ENCODE data around the gene RGS3.

RGS3 gene

DNA sequence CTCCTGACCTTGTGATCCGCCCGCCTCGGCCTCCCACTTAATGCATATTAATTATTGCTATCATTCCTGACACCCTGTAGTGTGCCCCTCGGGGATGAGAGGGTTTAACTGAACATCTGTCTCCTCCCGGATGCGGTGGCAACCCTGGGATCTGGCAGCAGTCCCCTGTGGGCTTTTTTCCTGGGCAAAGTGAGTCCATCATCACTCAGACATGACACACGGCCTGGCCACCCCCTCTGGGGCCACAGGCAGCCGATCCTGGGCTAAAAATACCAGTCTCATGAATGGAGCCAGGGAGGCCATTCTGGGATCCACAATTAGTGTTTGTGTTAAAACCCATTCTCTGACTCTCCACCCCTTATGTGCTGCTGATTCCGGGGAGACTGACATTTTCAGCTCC is 161.2 kb downstream of the RGS3 start:
- no peak for ATAC-seq
- TF ChIP-seq TCF4 (CRISPR knock-in tag; IDR thresholded peaks at IDR 0.05; ENCODE audit: borderline replicate concordance), result no peak
- TF ChIP-seq, protein P1, sequence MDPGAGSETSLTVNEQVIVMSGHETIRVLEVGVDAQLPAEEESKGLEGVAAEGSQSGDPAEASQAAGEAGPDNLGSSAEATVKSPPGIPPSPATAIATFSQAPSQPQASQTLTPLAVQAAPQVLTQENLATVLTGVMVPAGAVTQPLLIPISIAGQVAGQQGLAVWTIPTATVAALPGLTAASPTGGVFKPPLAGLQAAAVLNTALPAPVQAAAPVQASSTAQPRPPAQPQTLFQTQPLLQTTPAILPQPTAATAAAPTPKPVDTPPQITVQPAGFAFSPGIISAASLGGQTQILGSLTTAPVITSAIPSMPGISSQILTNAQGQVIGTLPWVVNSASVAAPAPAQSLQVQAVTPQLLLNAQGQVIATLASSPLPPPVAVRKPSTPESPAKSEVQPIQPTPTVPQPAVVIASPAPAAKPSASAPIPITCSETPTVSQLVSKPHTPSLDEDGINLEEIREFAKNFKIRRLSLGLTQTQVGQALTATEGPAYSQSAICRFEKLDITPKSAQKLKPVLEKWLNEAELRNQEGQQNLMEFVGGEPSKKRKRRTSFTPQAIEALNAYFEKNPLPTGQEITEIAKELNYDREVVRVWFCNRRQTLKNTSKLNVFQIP (CRISPR knock-in tag; IDR thresholded peaks at IDR 0.05; ENCODE audit: borderline replicate concordance, low read depth), result no peak
- no peak for TF ChIP-seq BACH2 (CRISPR knock-in tag; IDR thresholded peaks at IDR 0.05; ENCODE audit: borderline replicate concordance)
- TF ChIP-seq, protein P2, sequence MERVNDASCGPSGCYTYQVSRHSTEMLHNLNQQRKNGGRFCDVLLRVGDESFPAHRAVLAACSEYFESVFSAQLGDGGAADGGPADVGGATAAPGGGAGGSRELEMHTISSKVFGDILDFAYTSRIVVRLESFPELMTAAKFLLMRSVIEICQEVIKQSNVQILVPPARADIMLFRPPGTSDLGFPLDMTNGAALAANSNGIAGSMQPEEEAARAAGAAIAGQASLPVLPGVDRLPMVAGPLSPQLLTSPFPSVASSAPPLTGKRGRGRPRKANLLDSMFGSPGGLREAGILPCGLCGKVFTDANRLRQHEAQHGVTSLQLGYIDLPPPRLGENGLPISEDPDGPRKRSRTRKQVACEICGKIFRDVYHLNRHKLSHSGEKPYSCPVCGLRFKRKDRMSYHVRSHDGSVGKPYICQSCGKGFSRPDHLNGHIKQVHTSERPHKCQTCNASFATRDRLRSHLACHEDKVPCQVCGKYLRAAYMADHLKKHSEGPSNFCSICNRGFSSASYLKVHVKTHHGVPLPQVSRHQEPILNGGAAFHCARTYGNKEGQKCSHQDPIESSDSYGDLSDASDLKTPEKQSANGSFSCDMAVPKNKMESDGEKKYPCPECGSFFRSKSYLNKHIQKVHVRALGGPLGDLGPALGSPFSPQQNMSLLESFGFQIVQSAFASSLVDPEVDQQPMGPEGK (CRISPR knock-in tag; IDR thresholded peaks at IDR 0.05; ENCODE audit: borderline replicate concordance), result no peak
- no peak for TF ChIP-seq RARB (CRISPR knock-in tag; IDR thresholded peaks at IDR 0.05)
- TF ChIP-seq ZNF565 (CRISPR knock-in tag; conservative IDR thresholded peaks at IDR 0.05; ENCODE audit: low read depth), result no peak
- TF ChIP-seq, protein P3, sequence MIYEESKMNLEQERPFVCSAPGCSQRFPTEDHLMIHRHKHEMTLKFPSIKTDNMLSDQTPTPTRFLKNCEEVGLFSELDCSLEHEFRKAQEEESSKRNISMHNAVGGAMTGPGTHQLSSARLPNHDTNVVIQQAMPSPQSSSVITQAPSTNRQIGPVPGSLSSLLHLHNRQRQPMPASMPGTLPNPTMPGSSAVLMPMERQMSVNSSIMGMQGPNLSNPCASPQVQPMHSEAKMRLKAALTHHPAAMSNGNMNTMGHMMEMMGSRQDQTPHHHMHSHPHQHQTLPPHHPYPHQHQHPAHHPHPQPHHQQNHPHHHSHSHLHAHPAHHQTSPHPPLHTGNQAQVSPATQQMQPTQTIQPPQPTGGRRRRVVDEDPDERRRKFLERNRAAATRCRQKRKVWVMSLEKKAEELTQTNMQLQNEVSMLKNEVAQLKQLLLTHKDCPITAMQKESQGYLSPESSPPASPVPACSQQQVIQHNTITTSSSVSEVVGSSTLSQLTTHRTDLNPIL (CRISPR knock-in tag; IDR thresholded peaks at IDR 0.05; ENCODE audit: low read depth), result no peak
- no peak for TF ChIP-seq ESRRG (CRISPR knock-in tag; IDR thresholded peaks at IDR 0.05)
- TF ChIP-seq, protein P4, sequence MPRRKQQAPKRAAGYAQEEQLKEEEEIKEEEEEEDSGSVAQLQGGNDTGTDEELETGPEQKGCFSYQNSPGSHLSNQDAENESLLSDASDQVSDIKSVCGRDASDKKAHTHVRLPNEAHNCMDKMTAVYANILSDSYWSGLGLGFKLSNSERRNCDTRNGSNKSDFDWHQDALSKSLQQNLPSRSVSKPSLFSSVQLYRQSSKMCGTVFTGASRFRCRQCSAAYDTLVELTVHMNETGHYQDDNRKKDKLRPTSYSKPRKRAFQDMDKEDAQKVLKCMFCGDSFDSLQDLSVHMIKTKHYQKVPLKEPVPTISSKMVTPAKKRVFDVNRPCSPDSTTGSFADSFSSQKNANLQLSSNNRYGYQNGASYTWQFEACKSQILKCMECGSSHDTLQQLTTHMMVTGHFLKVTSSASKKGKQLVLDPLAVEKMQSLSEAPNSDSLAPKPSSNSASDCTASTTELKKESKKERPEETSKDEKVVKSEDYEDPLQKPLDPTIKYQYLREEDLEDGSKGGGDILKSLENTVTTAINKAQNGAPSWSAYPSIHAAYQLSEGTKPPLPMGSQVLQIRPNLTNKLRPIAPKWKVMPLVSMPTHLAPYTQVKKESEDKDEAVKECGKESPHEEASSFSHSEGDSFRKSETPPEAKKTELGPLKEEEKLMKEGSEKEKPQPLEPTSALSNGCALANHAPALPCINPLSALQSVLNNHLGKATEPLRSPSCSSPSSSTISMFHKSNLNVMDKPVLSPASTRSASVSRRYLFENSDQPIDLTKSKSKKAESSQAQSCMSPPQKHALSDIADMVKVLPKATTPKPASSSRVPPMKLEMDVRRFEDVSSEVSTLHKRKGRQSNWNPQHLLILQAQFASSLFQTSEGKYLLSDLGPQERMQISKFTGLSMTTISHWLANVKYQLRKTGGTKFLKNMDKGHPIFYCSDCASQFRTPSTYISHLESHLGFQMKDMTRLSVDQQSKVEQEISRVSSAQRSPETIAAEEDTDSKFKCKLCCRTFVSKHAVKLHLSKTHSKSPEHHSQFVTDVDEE (CRISPR knock-in tag; IDR thresholded peaks at IDR 0.05), result no peak
- no peak for TF ChIP-seq TOX (CRISPR knock-in tag; IDR thresholded peaks at IDR 0.05; ENCODE audit: borderline replicate concordance)
- TF ChIP-seq SNAI2 (CRISPR knock-in tag; IDR thresholded peaks at IDR 0.05), result no peak
- TF ChIP-seq OSR1 (CRISPR knock-in tag; IDR thresholded peaks at IDR 0.05), result no peak
- no peak for TF ChIP-seq CSDC2 (CRISPR knock-in tag; IDR thresholded peaks at IDR 0.05)

DNA sequence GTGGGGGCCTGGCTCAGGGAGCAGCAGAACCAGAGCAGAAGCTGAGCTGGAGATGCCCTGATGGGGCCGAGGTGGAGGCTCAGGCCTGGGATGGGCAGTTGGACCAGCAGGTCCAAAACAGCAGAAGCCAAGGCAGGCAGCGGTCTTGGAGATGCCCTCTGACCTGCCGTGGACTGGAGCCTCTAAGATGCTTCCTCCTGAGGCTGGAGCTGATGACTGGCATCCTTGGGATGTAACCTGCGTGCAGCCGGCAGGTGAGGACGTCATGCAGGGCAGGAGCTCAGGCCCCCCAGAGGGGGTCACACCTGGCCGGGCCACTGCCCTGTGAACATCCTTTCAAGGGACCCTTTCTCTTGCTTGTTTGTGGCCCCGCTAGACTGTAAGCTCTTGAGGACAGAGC is 162.0 kb downstream of the RGS3 start:
- TF ChIP-seq CSDC2 (CRISPR knock-in tag; IDR thresholded peaks at IDR 0.05), result no peak
- TF ChIP-seq, protein P3 (CRISPR knock-in tag; IDR thresholded peaks at IDR 0.05; ENCODE audit: low read depth), result no peak
- no peak for TF ChIP-seq RARB (CRISPR knock-in tag; IDR thresholded peaks at IDR 0.05)
- no peak for TF ChIP-seq OSR1 (CRISPR knock-in tag; IDR thresholded peaks at IDR 0.05)
- ATAC-seq, result no peak

DNA sequence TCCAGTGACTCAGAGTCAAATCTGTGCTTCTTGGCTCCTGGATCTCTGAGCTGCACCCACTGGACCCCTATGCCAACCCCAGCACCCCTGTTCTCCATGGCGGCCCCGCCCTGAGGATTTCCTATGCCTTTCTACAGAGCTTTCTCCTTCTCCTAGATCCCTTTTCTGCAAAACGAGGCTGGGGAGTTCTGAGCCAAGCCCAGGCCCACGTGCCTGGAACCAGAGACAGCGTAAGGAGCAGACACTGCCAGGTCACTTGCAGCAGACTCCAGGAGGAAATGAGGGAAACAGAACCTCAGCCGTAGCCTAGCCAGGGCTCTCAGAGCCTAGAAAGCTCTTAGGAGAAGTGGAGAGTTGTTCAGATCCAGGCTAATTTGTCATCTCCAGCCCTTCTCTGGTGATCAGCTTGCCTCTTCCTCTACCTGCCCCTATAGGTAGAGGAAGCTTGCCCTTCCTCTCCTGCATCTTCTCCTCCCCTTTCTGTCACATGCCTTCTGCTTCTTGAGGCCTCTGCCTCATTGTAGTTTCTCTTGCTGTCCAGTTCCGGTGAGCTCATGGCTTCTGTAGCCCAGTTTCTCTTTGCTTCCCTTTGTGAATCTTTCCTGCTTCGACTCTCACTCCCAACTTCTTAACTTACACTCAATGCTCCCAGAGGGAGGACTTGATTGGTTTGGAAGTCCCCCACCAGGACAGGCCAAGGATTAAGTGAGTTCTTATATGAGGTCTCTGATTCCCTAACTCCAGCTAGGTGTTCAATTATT is 163.4 kb downstream of the RGS3 start:
- TF ChIP-seq ZNF565 (CRISPR knock-in tag; conservative IDR thresholded peaks at IDR 0.05; ENCODE audit: low read depth) (no peak), RARB (CRISPR knock-in tag; IDR thresholded peaks at IDR 0.05) (no peak), ZNF70 (CRISPR knock-in tag; IDR thresholded peaks at IDR 0.05) (no peak), TCF4 (CRISPR knock-in tag; IDR thresholded peaks at IDR 0.05; ENCODE audit: borderline replicate concordance) (no peak), ARNTL (CRISPR knock-in tag; IDR thresholded peaks at IDR 0.05; ENCODE audit: borderline replicate concordance, low read depth) (no peak), ZFP30 (CRISPR knock-in tag; IDR thresholded peaks at IDR 0.05) (no peak), ISL1 (CRISPR knock-in tag; IDR thresholded peaks at IDR 0.05) (no peak), ZFP3 (CRISPR knock-in tag; IDR thresholded peaks at IDR 0.05) (no peak), OSR1 (CRISPR knock-in tag; IDR thresholded peaks at IDR 0.05) (no peak), TOX (CRISPR knock-in tag; IDR thresholded peaks at IDR 0.05; ENCODE audit: borderline replicate concordance) (no peak), CSDC2 (CRISPR knock-in tag; IDR thresholded peaks at IDR 0.05) (no peak)
- TF ChIP-seq, protein P4 (CRISPR knock-in tag; IDR thresholded peaks at IDR 0.05), result no peak
- TF ChIP-seq, protein P2 (CRISPR knock-in tag; IDR thresholded peaks at IDR 0.05; ENCODE audit: borderline replicate concordance), result no peak
- TF ChIP-seq, protein P5, sequence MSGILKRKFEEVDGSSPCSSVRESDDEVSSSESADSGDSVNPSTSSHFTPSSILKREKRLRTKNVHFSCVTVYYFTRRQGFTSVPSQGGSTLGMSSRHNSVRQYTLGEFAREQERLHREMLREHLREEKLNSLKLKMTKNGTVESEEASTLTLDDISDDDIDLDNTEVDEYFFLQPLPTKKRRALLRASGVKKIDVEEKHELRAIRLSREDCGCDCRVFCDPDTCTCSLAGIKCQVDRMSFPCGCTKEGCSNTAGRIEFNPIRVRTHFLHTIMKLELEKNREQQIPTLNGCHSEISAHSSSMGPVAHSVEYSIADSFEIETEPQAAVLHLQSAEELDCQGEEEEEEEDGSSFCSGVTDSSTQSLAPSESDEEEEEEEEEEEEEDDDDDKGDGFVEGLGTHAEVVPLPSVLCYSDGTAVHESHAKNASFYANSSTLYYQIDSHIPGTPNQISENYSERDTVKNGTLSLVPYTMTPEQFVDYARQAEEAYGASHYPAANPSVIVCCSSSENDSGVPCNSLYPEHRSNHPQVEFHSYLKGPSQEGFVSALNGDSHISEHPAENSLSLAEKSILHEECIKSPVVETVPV (CRISPR knock-in tag; IDR thresholded peaks at IDR 0.05), result no peak
- ATAC-seq, result no peak
